IMR-90 (cell line): Measurements from ENCODE around the gene TRIM24.

Source experiments
- BHLHE40 ChIP-seq: fragments of 150-350 bp; IDR thresholded peaks from 2 replicates; pipeline ENCODE4 v1.6.1; 2016; ENCODE audit warnings: mild to moderate bottlenecking, low read depth, low read length
- CEBPB ChIP-seq: IDR thresholded peaks from 2 replicates; pipeline ENCODE4 v1.6.1; 2012; ENCODE audit warnings: low read depth, low read length, improper control_type of control experiment
- FOS ChIP-seq: fragments of 150-350 bp; IDR thresholded peaks from 2 replicates; pipeline ENCODE4 v1.6.1; 2016; ENCODE audit warnings: low read depth, low read length
- POLR2A ChIP-seq: IDR thresholded peaks from 2 replicates; pipeline ENCODE4 v1.6.1; 2012; ENCODE audit warnings: mild to moderate bottlenecking, low read depth, low read length
- RAD21 ChIP-seq: IDR thresholded peaks from 2 replicates; pipeline ENCODE4 v1.6.1; 2012; ENCODE audit warnings: low read length, improper control_type of control experiment
- RFX5 ChIP-seq: IDR thresholded peaks from 2 replicates; pipeline ENCODE4 v1.8.0; 2012; ENCODE audit warnings: low read depth, mild to moderate bottlenecking, low read length, moderate library complexity
- USF2 ChIP-seq: fragments of 150-350 bp; IDR thresholded peaks from 2 replicates; pipeline ENCODE4 v1.6.1; 2017; ENCODE audit warnings: mild to moderate bottlenecking, antibody characterized with exemption, low read length, low read depth
- TF ChIP-seq, protein P1 (sequence below): conservative IDR thresholded peaks from 2 replicates; pipeline ENCODE4 v1.5.1; 2012; ENCODE audit warnings: mild to moderate bottlenecking, low read depth, low read length, improper control_type of control experiment

- TF ChIP-seq, protein P1, sequence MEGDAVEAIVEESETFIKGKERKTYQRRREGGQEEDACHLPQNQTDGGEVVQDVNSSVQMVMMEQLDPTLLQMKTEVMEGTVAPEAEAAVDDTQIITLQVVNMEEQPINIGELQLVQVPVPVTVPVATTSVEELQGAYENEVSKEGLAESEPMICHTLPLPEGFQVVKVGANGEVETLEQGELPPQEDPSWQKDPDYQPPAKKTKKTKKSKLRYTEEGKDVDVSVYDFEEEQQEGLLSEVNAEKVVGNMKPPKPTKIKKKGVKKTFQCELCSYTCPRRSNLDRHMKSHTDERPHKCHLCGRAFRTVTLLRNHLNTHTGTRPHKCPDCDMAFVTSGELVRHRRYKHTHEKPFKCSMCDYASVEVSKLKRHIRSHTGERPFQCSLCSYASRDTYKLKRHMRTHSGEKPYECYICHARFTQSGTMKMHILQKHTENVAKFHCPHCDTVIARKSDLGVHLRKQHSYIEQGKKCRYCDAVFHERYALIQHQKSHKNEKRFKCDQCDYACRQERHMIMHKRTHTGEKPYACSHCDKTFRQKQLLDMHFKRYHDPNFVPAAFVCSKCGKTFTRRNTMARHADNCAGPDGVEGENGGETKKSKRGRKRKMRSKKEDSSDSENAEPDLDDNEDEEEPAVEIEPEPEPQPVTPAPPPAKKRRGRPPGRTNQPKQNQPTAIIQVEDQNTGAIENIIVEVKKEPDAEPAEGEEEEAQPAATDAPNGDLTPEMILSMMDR, result no peak
- TF ChIP-seq POLR2A, result no peak
- TF ChIP-seq USF2, result no peak
- TF ChIP-seq RFX5, result no peak
- TF ChIP-seq RAD21, result no peak
- no peak for TF ChIP-seq BHLHE40
- TF ChIP-seq FOS, result no peak
- TF ChIP-seq CEBPB, result no peak
Measured at GRCh38 chr7:138500892-138501291, 40.8 kb downstream of the TRIM24 start.
